Hepatocyte (in vitro differentiated cells): ENCODE data around the gene MOB3B. TPM values are rescaled to one million over a fixed set of nuclear protein-coding genes. Genes with fewer than 3 reads are reported as not detected.

Source experiments
- DNase-seq: peaks from one replicate; pipeline ENCODE4 v3.0.0-alpha.2; 2016; ENCODE audit warnings: low spot score
- H2AFZ ChIP-seq: fragments of 200-600 bp; sonication (generic); 2 replicates; pipeline ENCODE4 v1.6.0; 2016; ENCODE audit warnings: antibody characterized with exemption, mild to moderate bottlenecking
- H3K27ac ChIP-seq: fragments of 200-600 bp; sonication (generic); 2 replicates; pipeline ENCODE4 v1.5.1; 2016; ENCODE audit warnings: mild to moderate bottlenecking
- H3K27me3 ChIP-seq: fragments of 200-600 bp; sonication (generic); 2 replicates; pipeline ENCODE4 v1.6.1; 2016
- H3K36me3 ChIP-seq: fragments of 200-600 bp; sonication (generic); replicated peaks from 2 replicates; pipeline ENCODE4 v1.5.1; 2016; ENCODE audit warnings: low read depth; ENCODE audit not compliant: insufficient read depth
- H3K4me1 ChIP-seq: fragments of 200-600 bp; sonication (generic); 2 replicates; pipeline ENCODE4 v1.5.1; 2016; ENCODE audit warnings: mild to moderate bottlenecking, moderate library complexity; ENCODE audit not compliant: insufficient read depth
- H3K4me2 ChIP-seq: fragments of 200-600 bp; sonication (generic); 2 replicates; pipeline ENCODE4 v1.6.0; 2016
- H3K4me3 ChIP-seq: fragments of 200-600 bp; sonication (generic); 2 replicates; pipeline ENCODE4 v1.5.1; 2016; ENCODE audit warnings: mild to moderate bottlenecking
- H3K79me2 ChIP-seq: fragments of 200-600 bp; sonication (generic); 2 replicates; pipeline ENCODE4 v1.6.0; 2017; ENCODE audit warnings: mild to moderate bottlenecking
- H3K9me2 ChIP-seq: fragments of 200-600 bp; sonication (generic); replicated peaks from 2 replicates; pipeline ENCODE4 v1.6.0; 2017; ENCODE audit warnings: mild to moderate bottlenecking; ENCODE audit not compliant: insufficient read depth
- H3K9me3 ChIP-seq: fragments of 200-600 bp; sonication (generic); 2 replicates; pipeline ENCODE4 v1.5.1; 2016; ENCODE audit warnings: low read depth, mild to moderate bottlenecking
- H4K20me1 ChIP-seq: fragments of 200-600 bp; sonication (generic); 2 replicates; pipeline ENCODE4 v1.6.0; 2016; ENCODE audit warnings: mild to moderate bottlenecking; ENCODE audit not compliant: insufficient read depth, poor library complexity, severe bottlenecking
- EZH2 ChIP-seq: fragments of 200-600 bp; sonication (generic); IDR thresholded peaks from 2 replicates; pipeline ENCODE4 v1.6.1; 2016; ENCODE audit warnings: antibody characterized with exemption, mild to moderate bottlenecking, borderline replicate concordance
- EZH2phosphoT487 ChIP-seq: fragments of 200-600 bp; sonication (generic); IDR thresholded peaks from one replicate; pipeline ENCODE4 v1.6.1; 2018; ENCODE audit warnings: antibody characterized with exemption, mild to moderate bottlenecking, low read depth, moderate library complexity; ENCODE audit not compliant: unreplicated experiment, severe bottlenecking
- WGBS: methylation state at CpG from one replicate; pipeline ENCODE4 v1.1.6; 2016; ENCODE audit warnings: low lambda C conversion rate; ENCODE audit errors: missing lambda C conversion rate; 5-methylcytosine and 5-hydroxymethylcytosine counted together
- polyA plus RNA-seq: library from polyadenylated mRNA; unstranded; fragments of >200 nt; fragmentation: Nextera tagmentation; extraction: Ambion mirVana; gene quantifications from 2 replicates; pipeline ENCODE4 v1.2.1, GENCODE V29; 2016
- total RNA-seq: library from RNA; depleted of rRNA; stranded (reverse); fragments of >200 nt; gene quantifications from 2 replicates; pipeline ENCODE4 v1.2.3, GENCODE V29; 2014
- TF ChIP-seq, protein P1 (sequence below): fragments of 200-600 bp; sonication (generic); IDR thresholded peaks from 2 replicates; pipeline ENCODE4 v1.5.1; 2016; ENCODE audit warnings: antibody characterized with exemption, mild to moderate bottlenecking; ENCODE audit not compliant: poor library complexity

MOB3B gene
- total and polyA plus RNA-seq, 2 experiments from 2014 or later: 13.3 to 13.5 TPM

- Histone ChIP-seq H3K27me3 (no peaks in the 10 kb centered on the region), H3K27ac (peak overlapping the region; percentile 7), H3K36me3 (no peaks in the 10 kb centered on the region), H2AFZ (no peak overlapping the region), H3K9me3 (no peaks in the 10 kb centered on the region), H3K79me2 (no peaks in the 10 kb centered on the region), H3K4me2 (no peak overlapping the region), H3K9me2 (no peaks in the 10 kb centered on the region), H3K4me3 (no peak overlapping the region), H4K20me1 (no peaks in the 10 kb centered on the region), H3K4me1 (no peaks in the 10 kb centered on the region)
- peak; percentile 27 for DNase-seq
- WGBS: 47% methylated on average over 7 of the region's 7 CpGs
- no peak for TF ChIP-seq EZH2phosphoT487
- TF ChIP-seq, protein P1, sequence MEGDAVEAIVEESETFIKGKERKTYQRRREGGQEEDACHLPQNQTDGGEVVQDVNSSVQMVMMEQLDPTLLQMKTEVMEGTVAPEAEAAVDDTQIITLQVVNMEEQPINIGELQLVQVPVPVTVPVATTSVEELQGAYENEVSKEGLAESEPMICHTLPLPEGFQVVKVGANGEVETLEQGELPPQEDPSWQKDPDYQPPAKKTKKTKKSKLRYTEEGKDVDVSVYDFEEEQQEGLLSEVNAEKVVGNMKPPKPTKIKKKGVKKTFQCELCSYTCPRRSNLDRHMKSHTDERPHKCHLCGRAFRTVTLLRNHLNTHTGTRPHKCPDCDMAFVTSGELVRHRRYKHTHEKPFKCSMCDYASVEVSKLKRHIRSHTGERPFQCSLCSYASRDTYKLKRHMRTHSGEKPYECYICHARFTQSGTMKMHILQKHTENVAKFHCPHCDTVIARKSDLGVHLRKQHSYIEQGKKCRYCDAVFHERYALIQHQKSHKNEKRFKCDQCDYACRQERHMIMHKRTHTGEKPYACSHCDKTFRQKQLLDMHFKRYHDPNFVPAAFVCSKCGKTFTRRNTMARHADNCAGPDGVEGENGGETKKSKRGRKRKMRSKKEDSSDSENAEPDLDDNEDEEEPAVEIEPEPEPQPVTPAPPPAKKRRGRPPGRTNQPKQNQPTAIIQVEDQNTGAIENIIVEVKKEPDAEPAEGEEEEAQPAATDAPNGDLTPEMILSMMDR: no peak
- TF ChIP-seq EZH2: no peak
Measured at GRCh38 chr9:27292659-27293405, 236.8 kb downstream of the MOB3B start.

DNA sequence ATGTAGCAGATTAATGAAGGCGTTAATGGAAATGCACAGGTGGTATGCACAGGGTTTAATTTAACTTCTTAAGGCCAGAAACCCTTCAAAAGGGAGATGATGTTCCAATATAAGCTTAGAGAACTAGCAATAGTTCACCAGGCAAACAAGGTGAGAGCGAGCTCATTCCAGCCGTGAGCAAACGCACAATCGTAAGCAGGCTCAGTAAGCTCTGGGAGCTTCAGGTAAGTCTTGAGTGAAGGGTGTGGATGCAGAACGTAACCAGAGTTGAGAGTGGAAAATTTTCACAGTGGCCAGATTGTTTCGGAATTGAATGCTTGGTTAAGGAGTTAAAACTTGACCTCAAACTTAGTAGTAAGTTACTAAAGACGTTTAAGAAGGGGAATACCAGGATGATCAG, 238.3 kb downstream of the MOB3B start:
- Histone ChIP-seq H3K9me3 (no peaks in the 10 kb centered on the region), H3K9me2 (no peaks in the 10 kb centered on the region), H2AFZ (no peak overlapping the region), H3K27me3 (no peaks in the 10 kb centered on the region), H3K36me3 (no peaks in the 10 kb centered on the region), H3K4me3 (no peak overlapping the region), H4K20me1 (no peaks in the 10 kb centered on the region), H3K27ac (no peak overlapping the region), H3K79me2 (no peaks in the 10 kb centered on the region), H3K4me2 (no peak overlapping the region), H3K4me1 (no peaks in the 10 kb centered on the region)
- DNase-seq: no peak
- WGBS: 73% methylated on average over 8 of the region's 8 CpGs
- no peak for TF ChIP-seq EZH2phosphoT487
- TF ChIP-seq EZH2: no peak
- TF ChIP-seq, protein P1: no peak

DNA sequence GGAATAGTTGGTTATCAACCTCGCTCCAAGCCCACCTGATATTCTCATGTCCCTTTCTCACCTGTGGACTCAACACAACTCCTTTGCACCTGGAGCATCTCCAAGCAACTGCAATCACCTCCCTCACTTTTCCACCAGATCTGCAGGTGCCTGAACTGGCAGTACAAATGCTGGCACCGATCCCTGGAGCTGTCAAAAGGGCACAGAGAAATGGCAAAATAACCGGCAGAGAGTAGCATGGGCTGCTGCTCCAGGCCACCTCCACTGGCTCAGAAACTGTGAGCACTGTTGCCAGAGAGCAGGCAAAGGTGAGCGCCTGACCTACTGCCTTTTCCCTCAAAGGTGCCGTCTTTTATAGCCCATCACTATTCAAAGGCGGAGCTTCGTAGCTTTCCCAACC, 247.3 kb downstream of the MOB3B start:
- no peak overlapping the region for H3K27ac ChIP-seq
- H3K4me2 ChIP-seq: no peak overlapping the region
- H2AFZ ChIP-seq: no peak overlapping the region
- no peaks in the 10 kb centered on the region for H4K20me1 ChIP-seq
- no peaks in the 10 kb centered on the region for H3K27me3 ChIP-seq
- H3K79me2 ChIP-seq: no peaks in the 10 kb centered on the region
- no peak overlapping the region for H3K4me3 ChIP-seq
- no peaks in the 10 kb centered on the region for H3K9me2 ChIP-seq
- H3K4me1 ChIP-seq: no peaks in the 10 kb centered on the region
- TF ChIP-seq, protein P1: no peak
- TF ChIP-seq EZH2: no peak
- TF ChIP-seq EZH2phosphoT487: no peak
- no peaks in the 10 kb centered on the region for H3K9me3 ChIP-seq
- 96% methylated on average over 7 of the region's 7 CpGs for WGBS
- no peak for DNase-seq
- no peaks in the 10 kb centered on the region for H3K36me3 ChIP-seq
